Measurements from ENCODE around the gene OTP. TPM values are rescaled to one million over a fixed set of nuclear protein-coding genes. Genes with fewer than 3 reads are reported as not detected.

The OTP gene
- total RNA-seq, result not detected

GRCh38 chr5:77637998-77638762 is at the start of gene OTP:
Gene OTP (minus strand): TSS chr5:77638713. CDS start chr5:77638549, 164 bp downstream.
- DNase-seq (ENCODE audit: low spot score in 2 of 2), result no peak
- 11 to 13% methylated on average over 24 of the region's 24 CpGs for WGBS, 2 donors
- TF ChIP-seq CTCF (IDR thresholded peaks at IDR 0.05), result no peak
- no peak for TF ChIP-seq POLR2A (IDR thresholded peaks at IDR 0.05)
- intact Hi-C loops (cut with DNase I; ENCODE audit: low total_unique reads), result no loop called here
- H3K4me3 ChIP-seq (ENCODE audit: low read depth, poor library complexity, severe bottlenecking), result no peak within 1 kb of the TSS

GRCh38 chr5:77683171-77683732 is 44.7 kb upstream of the OTP start:
- WGBS, 2 donors, result 76 to 85% methylated on average over 6 of the region's 6 CpGs
- H3K4me3 ChIP-seq (ENCODE audit: low read depth, poor library complexity, severe bottlenecking), result no peak overlapping the region
- intact Hi-C loops (cut with DNase I; ENCODE audit: low total_unique reads), result no loop called here
- no peak for DNase-seq (ENCODE audit: low spot score in 2 of 2)
- TF ChIP-seq POLR2A (IDR thresholded peaks at IDR 0.05), result no peak
- TF ChIP-seq CTCF (IDR thresholded peaks at IDR 0.05), result no peak

- 64 to 76% methylated on average over 3 of the region's 3 CpGs for WGBS, 2 donors
- no peak for DNase-seq (ENCODE audit: low spot score in 2 of 2)
- intact Hi-C loops (cut with DNase I; ENCODE audit: low total_unique reads), result no loop called here
- H3K4me3 ChIP-seq (ENCODE audit: low read depth, poor library complexity, severe bottlenecking), result no peak overlapping the region
- TF ChIP-seq CTCF (IDR thresholded peaks at IDR 0.05) (no peak), POLR2A (IDR thresholded peaks at IDR 0.05) (no peak)
Measured at GRCh38 chr5:77670526-77670925, 32.0 kb upstream of the OTP start.

- no peak for DNase-seq (ENCODE audit: low spot score in 2 of 2)
- TF ChIP-seq CTCF (IDR thresholded peaks at IDR 0.05) (no peak), POLR2A (IDR thresholded peaks at IDR 0.05) (no peak)
- intact Hi-C loops (cut with DNase I; ENCODE audit: low total_unique reads), result no loop called here
- H3K4me3 ChIP-seq (ENCODE audit: low read depth, poor library complexity, severe bottlenecking), result no peak overlapping the region
- WGBS, 2 donors, result 65 to 76% methylated on average over 1 of the region's 1 CpG
Measured at GRCh38 chr5:77669677-77670076, 31.2 kb upstream of the OTP start.

GRCh38 chr5:77663090-77663863 is 24.8 kb upstream of the OTP start:
- intact Hi-C loops (cut with DNase I; ENCODE audit: low total_unique reads), result no loop called here
- 51 to 56% methylated on average over 7 of the region's 7 CpGs for WGBS, 2 donors
- DNase-seq (ENCODE audit: low spot score in 2 of 2), result no peak
- no peak for TF ChIP-seq POLR2A (IDR thresholded peaks at IDR 0.05)
- TF ChIP-seq CTCF (IDR thresholded peaks at IDR 0.05), result no peak
- no peak overlapping the region for H3K4me3 ChIP-seq (ENCODE audit: low read depth, poor library complexity, severe bottlenecking)

All from lower leg skin (tissue), 4 donors.